K562 (cell line): ENCODE measurements around the gene FAM161A. TPM values are rescaled to one million over a fixed set of nuclear protein-coding genes. Genes with fewer than 3 reads are reported as not detected.

Source experiments
- ATAC-seq: fragments of 200-7000 bp; cut with Tn5 transposase; 3 replicates; pipeline ENCODE4 v1.9.1; 2020; ENCODE audit warnings: moderate library complexity
- BruUV-seq: library from RNA; stranded (reverse); fragments of 400-500 nt; replicated peaks from 2 replicates; lab custom pipeline; 2021; lab: Mats Ljungman, UMichigan
- CTCF ChIA-PET: fragments of 300-600 bp; formaldehyde crosslinking; extraction: SDS; loops from one replicate; lab custom pipeline; 2021; ENCODE audit warnings: low intra/inter-chr PET ratio; lab: Yijun Ruan, JAX
- POLR2A ChIA-PET: fragments of 300-600, 350-650 bp; sonication (Branson Sonifier 250); formaldehyde crosslinking; extraction: SDS; loops from one replicate; lab custom pipeline; 2021; ENCODE audit warnings: antibody characterized with exemption, inconsistent platforms; lab: Yijun Ruan, JAX
- DNase-seq, 4 experiments: peaks; one replicate each; pipeline versions ENCODE4 v3.0.0 to v3.0.0-alpha.2; 2011 to 2018; ENCODE audit warnings: low spot score in 3 of 4, mixed read lengths in 3 of 4; ENCODE audit errors: extremely low read depth in 1 of 4
- FAIRE-seq: peaks from 2 replicates; lab custom pipeline; 2011; peaks lifted over from hg19 to GRCh38; lab: Jason Lieb, UNC
- H2AFZ ChIP-seq: 2 replicates; pipeline ENCODE4 v1.6.0; 2011; ENCODE audit warnings: low read depth, low read length, control low read depth, inconsistent platforms
- H3K27ac ChIP-seq: fragments of 200-600 bp; 3 replicates; pipeline ENCODE4 v1.8.0; 2011; ENCODE audit warnings: low read depth, mild to moderate bottlenecking, control low read depth, inconsistent platforms, low read length, moderate library complexity, mixed read lengths; ENCODE audit errors: extremely low read depth
- H3K27me3 ChIP-seq, 2 experiments: fragments of 300-600 bp in 1 of 2; 2 replicates in 1 of 2; 3 replicates in 1 of 2; pipeline versions ENCODE4 v1.6.0 to v1.8.0; 2011; ENCODE audit warnings: inconsistent platforms in 2 of 2, low read length in 2 of 2, mild to moderate bottlenecking in 1 of 2, mixed read lengths in 1 of 2, moderate library complexity in 1 of 2; ENCODE audit not compliant: control insufficient read depth in 2 of 2, insufficient read depth in 2 of 2
- H3K36me3 ChIP-seq: fragments of 300-600 bp; 3 replicates; pipeline ENCODE4 v1.8.0; 2011; ENCODE audit warnings: mild to moderate bottlenecking, low read length, inconsistent platforms; ENCODE audit not compliant: control insufficient read depth, insufficient read depth
- H3K4me1 ChIP-seq, 2 experiments: fragments of 200-600 bp in 1 of 2; replicated peaks in 1 of 2; 2 replicates in 1 of 2; 3 replicates in 1 of 2; pipeline versions ENCODE4 v1.5.1 to v1.8.0; 2011; ENCODE audit warnings: inconsistent platforms in 2 of 2, low read length in 2 of 2, mild to moderate bottlenecking in 1 of 2, mixed read lengths in 1 of 2, moderate library complexity in 1 of 2; ENCODE audit not compliant: control insufficient read depth in 2 of 2, insufficient read depth in 2 of 2
- H3K4me2 ChIP-seq: 2 replicates; pipeline ENCODE4 v1.6.1; 2011; ENCODE audit warnings: low read length, control low read depth, inconsistent platforms, mixed read lengths; ENCODE audit not compliant: insufficient read depth
- H3K4me3 ChIP-seq: fragments of 200-600 bp; sonication (generic), shearing (Covaris generic); 2 replicates; pipeline ENCODE4 v1.5.1; 2016; ENCODE audit warnings: control low read depth, inconsistent platforms
- H3K79me2 ChIP-seq: fragments of 200-600 bp; 3 replicates; pipeline ENCODE4 v1.8.0; 2011; ENCODE audit warnings: low read length, inconsistent platforms; ENCODE audit not compliant: control insufficient read depth, insufficient read depth
- H3K9ac ChIP-seq, 2 experiments: 2 replicates each; pipeline versions ENCODE4 v1.6.0 to v1.6.1; 2011; ENCODE audit warnings: low read depth in 2 of 2, low read length in 2 of 2, control low read depth in 1 of 2, inconsistent platforms in 1 of 2, mild to moderate bottlenecking in 1 of 2, mixed read lengths in 1 of 2; ENCODE audit not compliant: insufficient read depth in 1 of 2
- H3K9me1 ChIP-seq: one replicate; pipeline ENCODE4 v1.6.0; 2011; ENCODE audit warnings: inconsistent platforms, mild to moderate bottlenecking, low read length, moderate library complexity; ENCODE audit not compliant: control insufficient read depth, insufficient read depth
- H3K9me3 ChIP-seq: replicated peaks from 2 replicates; pipeline ENCODE4 v1.5.1; 2011; ENCODE audit warnings: low read depth, low read length, inconsistent platforms; ENCODE audit not compliant: control insufficient read depth, insufficient read depth
- H4K20me1 ChIP-seq: replicated peaks from 2 replicates; pipeline ENCODE4 v1.6.1; 2011; ENCODE audit warnings: low read length, inconsistent platforms, mixed read lengths; ENCODE audit not compliant: control insufficient read depth, insufficient read depth
- BCL6 ChIP-seq: fragments of 250-450 bp; sonication (Bioruptor Pico); IDR thresholded peaks from 2 replicates; pipeline ENCODE4 v1.4.0; 2020
- BHLHE40 ChIP-seq: IDR thresholded peaks from 2 replicates; pipeline ENCODE4 v1.6.1; 2011; ENCODE audit warnings: low read length, improper control_type of control experiment
- CEBPB ChIP-seq: fragments of 450-650 bp; IDR thresholded peaks from 2 replicates; pipeline ENCODE4 v1.6.1; 2016; ENCODE audit warnings: missing genetic modification characterization, missing compliant biosample characterization
- PURB ChIP-seq: sonication (generic); formaldehyde crosslinking; IDR thresholded peaks from 2 replicates; pipeline ENCODE4 v1.9.0; 2021; ENCODE audit warnings: low read depth, mild to moderate bottlenecking, missing genetic modification reagents
- ZNF785 ChIP-seq: fragments of 250-450 bp; sonication (Bioruptor Pico); IDR thresholded peaks from 2 replicates; pipeline ENCODE4 v1.4.0; 2020; ENCODE audit warnings: mild to moderate bottlenecking
- WGBS: fragments of 100-300 bp; shearing (Covaris generic); methylation state at CpG from one replicate; pipeline ENCODE4 v1.1.6; 2016; ENCODE audit warnings: low coverage, mixed read lengths; ENCODE audit not compliant: insufficient coverage; ENCODE audit errors: missing lambda C conversion rate; 5-methylcytosine and 5-hydroxymethylcytosine counted together
- in situ Hi-C: fragments of 300-500 bp; cut with MboI; formaldehyde crosslinking; loops from 4 replicates; pipeline ENCODE4 v1.15.0; 2018; ENCODE audit warnings: inconsistent platforms, mixed read lengths
- intact Hi-C: fragments of 100-400 bp; cut with micrococcal nuclease; formaldehyde crosslinking; loops from 2 replicates; pipeline ENCODE4 v1.14.2; 2022
- polyA plus RNA-seq, 8 experiments: library from polyadenylated mRNA; depleted of rRNA in 4 of 8; stranded (reverse) in 5 of 8; unstranded in 3 of 8; fragments of >200 nt; fragmentation: Nextera tagmentation in 2 of 8; fragmentation: Illumina TruSeq in 1 of 8; extraction: Ambion mirVana in 2 of 8; extraction: Trizol in 1 of 8; gene quantifications; 2 replicates each; pipeline versions ENCODE4 v1.2.1 to v1.2.3, GENCODE V29; 2011 to 2014; ENCODE audit warnings: inconsistent platforms in 1 of 8, missing spikeins in 1 of 8
- total RNA-seq, 7 experiments: library from RNA; depleted of rRNA in 6 of 7; stranded (reverse); fragments of >200 nt in 6 of 7; fragmentation: Illumina TruSeq in 2 of 7; extraction: Trizol in 2 of 7; gene quantifications; 2 replicates each; pipeline versions ENCODE4 v1.2.1 to v1.2.3, GENCODE V29; 2011 to 2021; ENCODE audit warnings: low replicate concordance in 1 of 7
- TF ChIP-seq, protein P1 (sequence below): IDR thresholded peaks from 2 replicates; pipeline ENCODE4 v1.6.1; 2016; ENCODE audit warnings: missing genetic modification characterization, missing compliant biosample characterization
- TF ChIP-seq, protein P2 (sequence below): IDR thresholded peaks from 2 replicates; pipeline ENCODE4 v1.6.1; 2011; ENCODE audit warnings: borderline replicate concordance, low read depth, mild to moderate bottlenecking, moderate library complexity, low read length; ENCODE audit not compliant: insufficient read depth, poor library complexity, severe bottlenecking

The FAM161A gene
- total and polyA plus RNA-seq, 9 of the 15 experiments (the other 6 are each of a cell fraction or from before 2014, with no cell fraction given), result 0.27 to 1.4 (median 0.80) TPM

DNA sequence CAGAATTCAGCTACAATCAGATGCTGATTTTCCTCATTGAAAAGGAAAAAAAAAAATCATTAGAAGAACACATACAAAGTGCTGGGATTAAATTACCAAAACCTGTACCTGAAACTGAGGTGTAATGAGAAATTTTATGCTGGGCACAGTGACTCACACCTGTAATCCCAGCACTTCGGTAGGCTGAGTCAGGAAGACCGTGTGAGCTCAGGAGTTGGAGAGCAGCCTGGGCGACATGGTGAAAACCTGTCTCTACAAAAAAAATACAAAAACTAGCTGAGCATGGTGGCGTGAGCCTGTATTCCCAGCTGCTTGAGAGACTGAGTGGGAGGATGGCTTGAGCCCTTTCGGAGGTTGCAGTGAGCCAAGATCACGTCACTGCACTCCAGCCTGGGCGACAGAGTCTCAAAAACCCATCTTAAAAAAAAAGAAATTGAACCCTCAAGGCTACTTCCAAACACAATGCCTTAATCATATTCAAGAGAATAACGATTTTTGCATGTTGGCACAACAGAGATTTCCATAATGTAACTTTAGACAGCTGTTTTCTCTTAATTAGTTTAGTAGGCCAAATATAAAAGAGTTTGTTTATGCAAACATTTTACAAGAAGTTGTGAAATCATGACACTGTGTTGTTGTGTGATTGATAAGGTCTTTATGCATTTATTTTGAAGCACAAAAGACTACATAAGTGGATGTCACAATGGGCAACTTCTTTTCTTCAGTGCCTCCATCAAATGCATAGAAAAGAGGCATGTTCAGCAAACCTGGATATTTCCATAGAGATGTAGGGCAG, 63.9 kb downstream of the FAM161A start:
- WGBS, result 10% methylated on average over 8 of the region's 8 CpGs
- Histone ChIP-seq H4K20me1 (no peaks in the 10 kb centered on the region), H3K4me2 (no peak overlapping the region), H3K9me1 (no peaks in the 10 kb centered on the region), H3K79me2 (no peaks in the 10 kb centered on the region), H3K4me1 (peaks cover 7 to 10% of the 10 kb centered on the region in 2 experiments; a peak in 4 of 5 replicates), H3K9ac (no peak overlapping the region; a peak in 1 of 4 replicates), H3K4me3 (no peak overlapping the region), H3K27me3 (peaks cover 0 to 5% of the 10 kb centered on the region in 2 experiments; a peak in 2 of 5 replicates), H3K27ac (no peak overlapping the region), H3K36me3 (no peaks in the 10 kb centered on the region), H3K9me3 (no peaks in the 10 kb centered on the region), H2AFZ (no peak overlapping the region)
- FAIRE-seq (no peak), DNase-seq (no peak), ATAC-seq (no peak)
- BruUV-seq, result no TSS peak
- TF ChIP-seq, protein P1, sequence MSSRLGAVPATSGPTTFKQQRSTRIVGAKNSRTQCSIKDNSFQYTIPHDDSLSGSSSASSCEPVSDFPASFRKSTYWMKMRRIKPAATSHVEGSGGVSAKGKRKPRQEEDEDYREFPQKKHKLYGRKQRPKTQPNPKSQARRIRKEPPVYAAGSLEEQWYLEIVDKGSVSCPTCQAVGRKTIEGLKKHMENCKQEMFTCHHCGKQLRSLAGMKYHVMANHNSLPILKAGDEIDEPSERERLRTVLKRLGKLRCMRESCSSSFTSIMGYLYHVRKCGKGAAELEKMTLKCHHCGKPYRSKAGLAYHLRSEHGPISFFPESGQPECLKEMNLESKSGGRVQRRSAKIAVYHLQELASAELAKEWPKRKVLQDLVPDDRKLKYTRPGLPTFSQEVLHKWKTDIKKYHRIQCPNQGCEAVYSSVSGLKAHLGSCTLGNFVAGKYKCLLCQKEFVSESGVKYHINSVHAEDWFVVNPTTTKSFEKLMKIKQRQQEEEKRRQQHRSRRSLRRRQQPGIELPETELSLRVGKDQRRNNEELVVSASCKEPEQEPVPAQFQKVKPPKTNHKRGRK (tag), result no peak
- TF ChIP-seq PURB (no peak), BCL6 (CRISPR knock-in tag) (no peak), BHLHE40 (no peak), CEBPB (tag) (peak; percentile 55), ZNF785 (CRISPR knock-in tag) (no peak)
- TF ChIP-seq, protein P2, sequence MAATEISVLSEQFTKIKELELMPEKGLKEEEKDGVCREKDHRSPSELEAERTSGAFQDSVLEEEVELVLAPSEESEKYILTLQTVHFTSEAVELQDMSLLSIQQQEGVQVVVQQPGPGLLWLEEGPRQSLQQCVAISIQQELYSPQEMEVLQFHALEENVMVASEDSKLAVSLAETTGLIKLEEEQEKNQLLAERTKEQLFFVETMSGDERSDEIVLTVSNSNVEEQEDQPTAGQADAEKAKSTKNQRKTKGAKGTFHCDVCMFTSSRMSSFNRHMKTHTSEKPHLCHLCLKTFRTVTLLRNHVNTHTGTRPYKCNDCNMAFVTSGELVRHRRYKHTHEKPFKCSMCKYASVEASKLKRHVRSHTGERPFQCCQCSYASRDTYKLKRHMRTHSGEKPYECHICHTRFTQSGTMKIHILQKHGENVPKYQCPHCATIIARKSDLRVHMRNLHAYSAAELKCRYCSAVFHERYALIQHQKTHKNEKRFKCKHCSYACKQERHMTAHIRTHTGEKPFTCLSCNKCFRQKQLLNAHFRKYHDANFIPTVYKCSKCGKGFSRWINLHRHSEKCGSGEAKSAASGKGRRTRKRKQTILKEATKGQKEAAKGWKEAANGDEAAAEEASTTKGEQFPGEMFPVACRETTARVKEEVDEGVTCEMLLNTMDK, result no peak
- CTCF ChIA-PET, result no interaction called here
- in situ Hi-C loops (no loop called here), intact Hi-C loops (loop anchor here (10.0 kb wide), 1 partner anchor 65 kb away; no protein-coding TSS in a partner anchor)
- POLR2A ChIA-PET, result no interaction called here
